NCI-H2029 treated with DMSO at 0.1 percent for 48 hours (cell line): ENCODE measurements around the gene TMEM235.
"Not testable (repeated sequence)": the region's sequence is repeated elsewhere in the genome, so short reads cannot be mapped to it uniquely, and the experiment has no call there.

ENCODE experiments used
- DNase-seq: peaks from one replicate; lab custom pipeline; 2025; lab: John Stamatoyannopoulos, UW

Gene TMEM235

DNA sequence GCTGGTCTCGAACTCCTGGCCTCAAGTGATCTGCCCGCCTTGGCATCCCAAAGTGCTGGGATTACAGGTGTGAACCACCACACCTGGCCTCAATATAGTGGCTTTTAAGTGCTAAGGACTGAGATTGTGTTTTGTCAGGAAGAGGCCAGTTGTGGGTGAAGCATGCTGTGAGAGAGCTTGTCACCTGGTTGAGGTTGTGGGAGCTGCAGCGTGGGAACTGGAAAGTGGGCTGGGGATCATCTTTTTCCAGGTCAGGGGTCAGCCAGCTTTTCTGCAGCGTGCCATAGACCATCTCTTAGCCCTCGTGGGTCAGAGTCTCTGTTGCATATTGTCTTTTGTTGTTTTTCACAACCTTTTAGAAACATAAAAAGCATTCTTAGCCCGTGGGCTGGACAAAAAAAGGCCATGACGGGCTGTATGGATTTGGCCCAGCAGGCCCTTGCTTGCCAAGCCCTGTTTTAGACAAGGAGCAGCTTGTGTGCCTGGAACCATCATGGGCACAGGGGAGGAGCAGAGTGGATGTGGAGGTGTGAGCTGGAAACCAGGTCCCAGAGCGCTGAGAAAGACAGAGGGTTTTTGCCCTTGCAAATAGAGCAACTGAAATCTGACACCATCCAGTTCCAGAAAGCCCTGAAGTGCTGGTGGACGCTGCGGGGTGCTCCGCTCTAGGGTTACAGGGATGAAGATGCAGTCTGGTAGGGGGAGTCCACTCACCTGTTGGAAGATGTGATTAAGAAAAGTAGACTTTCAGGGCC, 11.9 kb upstream of the TMEM235 start:
- no peak for DNase-seq

- DNase-seq, result no peak
Observed at GRCh38 chr17:78223061-78223460, 8.4 kb upstream of the TMEM235 start.

- DNase-seq, result no peak
Observed at GRCh38 chr17:78223765-78224164, 7.7 kb upstream of the TMEM235 start.

- DNase-seq, result no peak
Observed at GRCh38 chr17:78224231-78225087, 7.0 kb upstream of the TMEM235 start.

- no peak for DNase-seq
Observed at GRCh38 chr17:78225088-78225865, 6.2 kb upstream of the TMEM235 start.

DNA sequence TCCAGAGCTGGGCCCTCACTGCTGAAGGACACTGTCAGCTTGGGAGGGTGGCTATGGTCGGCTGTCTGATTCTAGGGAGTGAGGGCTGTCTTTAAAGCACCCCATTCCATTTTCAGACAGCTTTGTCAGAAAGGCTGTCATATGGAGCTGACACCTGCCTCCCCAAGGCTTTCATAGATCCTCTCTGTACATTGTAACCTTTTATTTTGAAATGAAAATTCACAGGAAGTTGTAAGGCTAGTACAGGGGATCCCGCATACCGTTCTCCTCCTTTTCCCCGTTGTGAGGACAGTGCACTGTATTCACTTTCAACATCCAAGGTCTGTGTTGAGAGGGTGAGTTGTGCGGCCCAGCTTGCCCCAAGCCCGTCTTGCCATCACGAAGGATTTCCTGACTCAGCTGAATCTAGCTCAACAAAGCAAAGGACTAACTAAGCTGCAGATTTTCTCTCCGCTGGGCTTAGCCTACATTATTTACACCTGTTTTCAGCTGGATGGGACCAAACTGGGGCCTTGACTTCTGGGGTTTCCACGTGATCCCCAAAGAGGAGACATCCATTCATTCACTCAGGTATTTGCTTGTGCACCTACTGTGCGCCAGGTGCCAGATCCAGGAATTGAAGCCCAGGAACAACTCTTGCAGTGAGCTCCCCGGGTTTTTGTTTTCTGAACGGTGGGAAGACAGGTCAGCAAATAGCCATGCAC, 5.2 kb upstream of the TMEM235 start:
- no peak for DNase-seq

DNA sequence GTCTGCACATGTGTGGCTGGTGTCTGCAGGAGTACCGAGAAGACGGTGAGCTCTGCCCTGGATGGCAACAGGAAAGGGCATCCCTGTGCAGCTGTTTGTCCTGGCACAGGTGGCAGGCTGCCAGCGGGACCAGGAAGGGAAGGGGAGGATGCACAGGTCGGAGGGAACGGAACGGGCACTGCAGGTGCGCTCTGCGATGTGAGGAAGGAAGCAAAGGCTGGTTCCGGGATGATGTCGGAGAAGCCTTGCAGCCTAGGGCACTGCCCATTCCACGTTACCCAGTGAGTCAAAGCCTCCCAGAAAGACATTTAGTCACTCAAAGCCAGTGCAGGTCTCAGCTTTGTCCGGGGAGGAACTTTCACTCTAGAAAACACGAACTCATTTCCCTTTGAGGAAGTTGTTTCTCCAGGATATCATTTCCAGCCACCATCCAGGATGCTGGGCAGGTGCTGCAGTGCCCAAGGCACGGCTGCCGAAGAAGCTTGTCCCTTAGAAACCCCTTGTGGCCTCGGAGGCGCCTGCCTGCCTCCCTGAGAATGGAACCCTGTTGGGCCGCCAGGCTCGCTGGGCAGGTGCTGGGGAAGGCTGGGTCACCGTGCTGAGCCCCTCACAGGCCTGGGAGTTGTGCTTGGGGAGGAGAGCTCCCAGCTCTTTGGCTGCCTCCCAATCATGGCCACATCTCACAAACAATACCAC, 4.5 kb upstream of the TMEM235 start:
- DNase-seq, result no peak

GRCh38 chr17:78227455-78227916, 3.9 kb upstream of the TMEM235 start:
- no peak for DNase-seq

DNA sequence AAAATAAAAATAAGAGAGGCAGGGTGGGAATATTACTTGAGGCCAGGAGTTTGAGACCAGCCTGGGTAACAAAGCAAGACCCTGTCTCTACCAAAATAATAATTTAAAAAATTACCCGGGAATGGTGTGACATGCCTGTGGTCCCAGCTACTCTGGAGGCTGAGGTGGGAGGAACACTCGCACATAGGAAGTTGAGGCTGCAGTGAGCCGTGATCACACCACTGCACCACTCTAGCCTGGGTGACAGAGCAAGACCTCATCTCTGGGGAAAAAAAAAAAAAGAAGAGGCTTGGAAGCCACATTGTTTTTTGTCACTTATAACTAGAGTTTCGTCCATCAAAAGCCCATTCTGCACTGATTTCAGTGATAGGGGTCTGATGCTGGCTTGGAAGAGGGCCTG, 3.3 kb upstream of the TMEM235 start:
- no peak for DNase-seq

DNA sequence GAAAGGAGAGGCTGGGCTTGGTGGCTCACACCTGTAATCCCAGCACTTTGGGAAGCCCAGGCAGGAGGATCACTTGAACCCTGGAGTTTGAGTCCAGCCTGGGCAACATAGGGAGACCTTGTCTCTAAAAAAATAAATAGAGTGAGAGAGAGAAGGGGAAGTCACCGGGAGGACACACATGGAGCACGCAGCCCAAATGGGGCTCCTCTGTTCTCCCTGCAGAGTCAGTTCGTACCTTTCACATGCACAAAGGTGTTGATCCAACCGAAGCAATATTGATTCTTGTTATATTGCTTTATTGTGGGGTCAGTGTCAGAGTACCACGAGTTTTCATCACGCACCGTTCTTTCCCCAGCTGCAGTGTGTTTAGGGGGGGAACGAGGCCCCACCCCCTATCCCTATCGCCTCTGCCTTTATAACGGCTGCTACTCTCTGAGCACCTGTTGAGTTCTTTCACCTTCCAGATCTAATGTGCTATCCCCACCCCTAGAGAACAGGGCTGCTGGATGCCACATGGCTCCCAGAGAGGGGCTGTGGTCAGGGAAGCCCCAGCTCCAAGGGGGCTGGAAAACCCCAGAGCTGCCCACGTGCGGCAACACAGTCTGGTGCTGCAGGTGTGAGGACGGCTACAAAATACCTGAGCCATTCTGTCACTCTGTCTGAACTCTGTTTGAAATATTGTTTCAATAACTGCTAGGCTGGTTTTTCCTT, 1.0 kb upstream of the TMEM235 start:
- no peak for DNase-seq

DNA sequence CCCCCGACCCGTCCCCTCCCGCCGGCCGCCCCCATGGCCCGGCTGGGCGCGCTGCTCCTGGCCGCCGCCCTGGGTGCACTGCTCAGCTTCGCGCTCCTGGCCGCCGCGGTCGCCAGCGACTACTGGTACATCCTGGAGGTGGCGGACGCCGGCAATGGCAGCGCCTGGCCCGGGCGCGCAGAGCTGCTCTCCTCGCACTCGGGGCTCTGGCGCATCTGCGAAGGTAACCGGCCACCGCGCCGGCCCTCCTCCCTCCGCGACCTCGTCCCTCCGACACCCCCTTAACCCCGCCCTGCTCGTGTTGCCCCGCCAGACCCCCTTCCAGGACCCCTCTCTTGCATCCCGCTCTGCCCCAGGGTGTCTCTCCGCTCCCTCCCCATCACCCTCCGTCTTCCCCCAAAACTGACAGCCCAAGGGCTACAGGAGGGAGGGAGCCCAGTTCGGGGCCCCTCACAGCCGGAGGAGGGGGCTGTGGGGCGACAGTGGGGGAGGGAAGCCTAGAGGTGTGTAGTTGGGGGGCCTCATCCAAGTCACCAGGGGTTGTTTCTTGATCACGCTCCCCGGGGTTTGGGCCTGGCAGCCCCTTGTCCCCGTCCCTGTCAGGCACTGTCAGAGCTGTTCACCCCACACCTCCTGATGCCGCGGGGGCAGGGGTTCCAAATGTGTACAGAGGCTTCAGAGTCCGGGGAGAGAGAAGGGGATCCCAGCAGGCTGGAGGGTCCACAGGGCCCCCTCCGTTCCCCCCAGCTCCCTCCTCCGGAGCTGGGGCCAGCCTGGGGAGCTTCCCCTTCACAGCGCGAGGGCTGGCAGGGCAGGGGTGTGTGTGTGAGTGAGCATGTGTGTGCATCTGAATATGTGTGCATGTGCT, 794 bp downstream of the TMEM235 start:
- no peak for DNase-seq

GRCh38 chr17:78232859-78233173, 1.4 kb downstream of the TMEM235 start:
- DNase-seq, result no peak

DNA sequence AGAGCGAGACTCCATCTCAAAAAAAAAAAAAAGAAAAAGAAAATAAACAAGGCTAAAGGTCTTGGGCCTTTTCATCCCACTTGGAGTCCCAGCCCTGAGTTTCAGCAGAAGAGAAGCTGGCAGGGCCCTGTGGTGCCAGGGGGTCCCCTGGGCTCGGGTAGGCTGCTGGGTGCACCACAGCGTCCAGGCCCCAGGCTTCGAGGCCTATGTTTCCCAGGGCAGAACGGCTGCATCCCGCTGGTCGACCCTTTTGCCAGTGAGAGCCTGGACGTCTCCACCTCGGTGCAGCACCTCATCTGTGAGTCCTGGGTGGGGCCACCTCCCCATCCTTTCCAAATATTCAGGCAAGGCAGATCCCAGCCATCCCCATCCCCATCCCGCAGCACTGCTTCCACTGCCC, 2.2 kb downstream of the TMEM235 start:
- no peak for DNase-seq

GRCh38 chr17:78234261-78234865, 2.9 kb downstream of the TMEM235 start:
- no peak for DNase-seq

DNA sequence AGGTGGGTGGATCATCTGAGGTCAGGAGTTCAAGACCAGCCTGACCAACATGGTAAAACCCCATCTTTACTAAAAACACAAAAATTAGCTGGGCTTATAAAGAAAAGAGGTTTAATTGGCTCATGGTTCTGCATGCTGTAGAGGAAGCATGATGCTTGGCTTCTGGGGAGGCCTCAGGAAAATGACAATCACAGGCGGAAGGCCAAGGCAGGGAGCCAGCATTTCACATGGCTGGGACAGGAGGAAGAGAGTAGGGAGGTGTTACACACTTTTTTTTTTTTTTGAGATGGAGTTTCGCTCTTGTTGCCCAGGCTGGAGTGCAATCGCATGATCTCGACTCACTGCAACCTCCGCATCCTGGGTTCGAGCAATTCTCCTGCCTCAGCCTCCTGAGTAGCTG, 3.6 kb downstream of the TMEM235 start:
- not testable (repeated sequence) for DNase-seq

GRCh38 chr17:78235885-78236284, 4.5 kb downstream of the TMEM235 start:
- DNase-seq, result no peak

DNA sequence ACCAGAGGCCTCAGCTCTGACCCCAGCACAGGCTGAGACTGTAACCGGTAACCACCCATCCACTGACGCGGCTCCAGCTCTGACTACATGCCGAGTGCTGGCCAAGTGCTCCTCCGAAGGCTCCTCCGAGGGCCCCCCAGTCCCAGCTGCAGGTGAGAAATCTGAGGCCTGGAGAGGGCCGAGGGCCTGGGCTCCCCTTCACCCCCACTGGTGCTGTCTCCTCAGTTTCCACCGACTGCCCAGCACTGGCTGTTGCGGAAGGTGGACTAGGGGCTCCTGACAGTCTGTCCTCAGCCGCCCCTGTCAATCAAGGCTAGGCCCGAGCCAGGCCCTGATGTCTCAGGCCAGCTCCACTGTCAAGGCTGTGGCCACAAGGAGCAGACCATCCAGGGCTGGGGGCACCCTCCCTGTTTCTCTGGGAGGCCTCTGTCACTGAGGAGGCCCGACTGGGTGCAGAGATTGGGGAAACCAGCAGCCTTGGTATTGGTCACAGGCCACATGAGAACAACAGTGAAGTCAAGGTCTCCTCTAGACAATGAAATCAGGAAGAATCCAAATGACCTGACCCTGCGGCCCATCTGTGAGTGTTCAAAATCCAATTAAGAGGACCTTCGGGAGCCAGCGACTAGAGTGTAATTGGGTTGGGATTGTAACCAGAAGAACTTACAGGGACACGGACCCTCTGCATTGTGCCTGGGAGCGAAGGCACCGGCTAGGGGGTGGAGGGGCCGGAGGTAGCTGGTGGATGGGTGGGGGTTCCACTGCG, 5.1 kb downstream of the TMEM235 start:
- DNase-seq, result no peak

GRCh38 chr17:78237401-78238012, 6.1 kb downstream of the TMEM235 start:
- no peak for DNase-seq
